ENCODE results near the gene C2CD2. TPM values are rescaled to one million over a fixed set of nuclear protein-coding genes. Genes with fewer than 3 reads are reported as not detected.

Gene C2CD2
- total and polyA plus RNA-seq, 2 experiments from 2014 or later: 6.4 to 13.9 TPM

GRCh38 chr21:41925767-41926116 lies 28.1 kb downstream of the C2CD2 start:
- WGBS (ENCODE audit: low lambda C conversion rate, missing lambda C conversion rate): 69% methylated on average over 4 of the region's 4 CpGs
- Histone ChIP-seq H3K36me3 (replicated peaks; ENCODE audit: insufficient read depth, low read depth) (no peaks in the 10 kb centered on the region), H2AFZ (peak overlapping the region; percentile 40), H3K27me3 (no peaks in the 10 kb centered on the region), H3K4me1 (ENCODE audit: insufficient read depth) (peaks cover 12% of the 10 kb centered on the region), H3K9me3 (ENCODE audit: low read depth) (no peaks in the 10 kb centered on the region), H3K79me2 (no peaks in the 10 kb centered on the region), H3K4me2 (peak overlapping the region; percentile 73), H3K9me2 (replicated peaks; ENCODE audit: insufficient read depth) (no peaks in the 10 kb centered on the region), H3K4me3 (no peak overlapping the region), H3K27ac (peak overlapping the region; percentile 43), H4K20me1 (ENCODE audit: insufficient read depth, poor library complexity, severe bottlenecking) (no peaks in the 10 kb centered on the region)
- TF ChIP-seq EZH2 (IDR thresholded peaks at IDR 0.05; ENCODE audit: borderline replicate concordance) (no peak), EZH2phosphoT487 (IDR thresholded peaks at IDR 0.05; ENCODE audit: low read depth, severe bottlenecking, unreplicated experiment) (no peak), CTCF (IDR thresholded peaks at IDR 0.05; ENCODE audit: poor library complexity) (no peak)
- no peak for DNase-seq (ENCODE audit: low spot score)

GRCh38 chr21:41924368-41924754 lies 29.5 kb downstream of the C2CD2 start:
- no peaks in the 10 kb centered on the region for H3K9me3 ChIP-seq (ENCODE audit: low read depth)
- H3K27me3 ChIP-seq: no peaks in the 10 kb centered on the region
- no peaks in the 10 kb centered on the region for H4K20me1 ChIP-seq (ENCODE audit: insufficient read depth, poor library complexity, severe bottlenecking)
- H3K27ac ChIP-seq: no peak overlapping the region
- H3K4me2 ChIP-seq: no peak overlapping the region
- no peaks in the 10 kb centered on the region for H3K9me2 ChIP-seq (replicated peaks; ENCODE audit: insufficient read depth)
- H3K4me3 ChIP-seq: no peak overlapping the region
- 89% methylated on average over 6 of the region's 6 CpGs for whole genome bisulfite sequencing (ENCODE audit: low lambda C conversion rate, missing lambda C conversion rate)
- H3K79me2 ChIP-seq: no peaks in the 10 kb centered on the region
- H3K36me3 ChIP-seq (replicated peaks; ENCODE audit: insufficient read depth, low read depth): no peaks in the 10 kb centered on the region
- no peak overlapping the region for H2AFZ ChIP-seq
- peaks cover 6% of the 10 kb centered on the region for H3K4me1 ChIP-seq (ENCODE audit: insufficient read depth)
- no peak for DNase-seq (ENCODE audit: low spot score)
- no peak for TF ChIP-seq CTCF (IDR thresholded peaks at IDR 0.05; ENCODE audit: poor library complexity)
- TF ChIP-seq EZH2phosphoT487 (IDR thresholded peaks at IDR 0.05; ENCODE audit: low read depth, severe bottlenecking, unreplicated experiment): no peak
- no peak for TF ChIP-seq EZH2 (IDR thresholded peaks at IDR 0.05; ENCODE audit: borderline replicate concordance)

- no peak for TF ChIP-seq EZH2phosphoT487 (IDR thresholded peaks at IDR 0.05; ENCODE audit: low read depth, severe bottlenecking, unreplicated experiment)
- no peak for TF ChIP-seq CTCF (IDR thresholded peaks at IDR 0.05; ENCODE audit: poor library complexity)
- no peak for TF ChIP-seq EZH2 (IDR thresholded peaks at IDR 0.05; ENCODE audit: borderline replicate concordance)
- Histone ChIP-seq H3K27ac (no peak overlapping the region), H3K9me2 (replicated peaks; ENCODE audit: insufficient read depth) (no peaks in the 10 kb centered on the region), H3K9me3 (ENCODE audit: low read depth) (no peaks in the 10 kb centered on the region), H3K36me3 (replicated peaks; ENCODE audit: insufficient read depth, low read depth) (no peaks in the 10 kb centered on the region), H3K4me3 (no peak overlapping the region), H3K79me2 (no peaks in the 10 kb centered on the region), H3K4me1 (ENCODE audit: insufficient read depth) (peaks cover 6% of the 10 kb centered on the region), H4K20me1 (ENCODE audit: insufficient read depth, poor library complexity, severe bottlenecking) (no peaks in the 10 kb centered on the region), H2AFZ (no peak overlapping the region), H3K4me2 (no peak overlapping the region), H3K27me3 (no peaks in the 10 kb centered on the region)
- DNase-seq (ENCODE audit: low spot score): no peak
- 84% methylated on average over 7 of the region's 7 CpGs for WGBS (ENCODE audit: low lambda C conversion rate, missing lambda C conversion rate)
These were observed 30.0 kb downstream of the C2CD2 start for GRCh38 chr21:41923631-41924367.
